Placental pericyte (primary cell): ENCODE results near the gene GALM. TPM values are rescaled to one million over a fixed set of nuclear protein-coding genes. Genes with fewer than 3 reads are reported as not detected.

Source experiments
- total RNA-seq: library from RNA; depleted of rRNA; stranded (reverse); fragments of >200 nt; gene quantifications from 2 replicates; pipeline ENCODE4 v1.2.3, GENCODE V29; 2012

Gene GALM
- total RNA-seq: 18.3 and 18.8 TPM in 2 replicates

GRCh38 chr2:38665854-38666555, at the start of gene GALM:
Gene GALM, plus strand, starts transcription at chr2:38666114. Its CDS starts 48 bp downstream, at chr2:38666162.

GRCh38 chr2:38750891-38751595, 85.1 kb downstream of the GALM start, which contains the start of gene SRSF7:
Gene SRSF7, minus strand, starts transcription at chr2:38751361. Its CDS starts 105 bp downstream, at chr2:38751256.

Other genes with a start within 250 kb of the GALM start
- 37.4 and 57.1 TPM in 2 replicates for gene HNRNPLL, start 63.2 kb upstream of the GALM start, total RNA-seq
- gene SRSF7, start 85.2 kb downstream of the GALM start, total RNA-seq: 101 and 134 TPM in 2 replicates
- gene GEMIN6, start 112.1 kb downstream of the GALM start, total RNA-seq: 1.8 and 8.3 TPM in 2 replicates
- 25.8 and 29.3 TPM in 2 replicates for gene DHX57, start 209.8 kb downstream of the GALM start, total RNA-seq
- 6.3 and 8.9 TPM in 2 replicates for gene MORN2, start 209.9 kb downstream of the GALM start, total RNA-seq
- 0.22 and 0.29 TPM in 2 replicates for gene ARHGEF33, start 223.8 kb downstream of the GALM start, total RNA-seq